ENCODE data around the gene ATAD5. TPM values are rescaled to one million over a fixed set of nuclear protein-coding genes. Genes with fewer than 3 reads are reported as not detected.
"Not testable (repeated sequence)": the region's sequence is repeated elsewhere in the genome, so short reads cannot be mapped to it uniquely, and the experiment has no call there.

Gene ATAD5
- total RNA-seq, 2 experiments from 2014 or later: 32.1 to 33.4 TPM

GRCh38 chr17:30814860-30815259, 16.9 kb upstream of the ATAD5 start:
- H3K27ac Mint-ChIP-seq, H3K4me3 Mint-ChIP-seq, DNase-seq, H3K9me3 Mint-ChIP-seq, H3K27me3 Mint-ChIP-seq: not testable (repeated sequence)
- H3K36me3 Mint-ChIP-seq: peaks cover 37% of the 10 kb centered on the region
- H3K4me1 Mint-ChIP-seq: peaks cover 45% of the 10 kb centered on the region

GRCh38 chr17:30816165-30816564, 15.6 kb upstream of the ATAD5 start:
- Mint-ChIP-seq H3K4me1 (peaks cover 51% of the 10 kb centered on the region), H3K9me3 (peaks cover 2% of the 10 kb centered on the region), H3K36me3 (peaks cover 42% of the 10 kb centered on the region), H3K27me3 (no peaks in the 10 kb centered on the region), H3K4me3 (no peak overlapping the region), H3K27ac (no peak overlapping the region)
- DNase-seq: no peak

- Mint-ChIP-seq H3K27me3 (no peaks in the 10 kb centered on the region), H3K27ac (peak overlapping the region; percentile 94), H3K9me3 (peaks cover 2% of the 10 kb centered on the region), H3K36me3 (peaks cover 51% of the 10 kb centered on the region), H3K4me1 (peaks cover 51% of the 10 kb centered on the region), H3K4me3 (peak overlapping the region; percentile 100)
- no peak for DNase-seq
Observed at GRCh38 chr17:30819971-30820705, 11.6 kb upstream of the ATAD5 start.

GRCh38 chr17:30821871-30822723, 9.7 kb upstream of the ATAD5 start:
- no peak for DNase-seq
- peaks cover 2% of the 10 kb centered on the region for H3K9me3 Mint-ChIP-seq
- H3K27me3 Mint-ChIP-seq: no peaks in the 10 kb centered on the region
- peak overlapping the region; percentile 94 for H3K27ac Mint-ChIP-seq
- peaks cover 47% of the 10 kb centered on the region for H3K4me1 Mint-ChIP-seq
- H3K4me3 Mint-ChIP-seq: peak overlapping the region; percentile 100
- peaks cover 38% of the 10 kb centered on the region for H3K36me3 Mint-ChIP-seq

GRCh38 chr17:30822919-30823318, 8.8 kb upstream of the ATAD5 start:
- DNase-seq: peak; percentile 17
- not testable (repeated sequence) for H3K27me3 Mint-ChIP-seq, H3K9me3 Mint-ChIP-seq

GRCh38 chr17:30823421-30823820, 8.3 kb upstream of the ATAD5 start:
- H3K27ac Mint-ChIP-seq: peak overlapping the region; percentile 97
- H3K27me3 Mint-ChIP-seq: no peaks in the 10 kb centered on the region
- peaks cover 29% of the 10 kb centered on the region for H3K36me3 Mint-ChIP-seq
- H3K4me1 Mint-ChIP-seq: peaks cover 46% of the 10 kb centered on the region
- peaks cover 2% of the 10 kb centered on the region for H3K9me3 Mint-ChIP-seq
- no peak for DNase-seq
- peak overlapping the region; percentile 100 for H3K4me3 Mint-ChIP-seq

More at GRCh38 chr17:30822919-30823318, 8.8 kb upstream of the ATAD5 start:
- peak overlapping the region; percentile 94 for H3K27ac Mint-ChIP-seq
- H3K4me1 Mint-ChIP-seq: peaks cover 46% of the 10 kb centered on the region
- H3K4me3 Mint-ChIP-seq: peak overlapping the region; percentile 100
- peaks cover 33% of the 10 kb centered on the region for H3K36me3 Mint-ChIP-seq

GRCh38 chr17:30824002-30824355, 7.8 kb upstream of the ATAD5 start:
- Mint-ChIP-seq H3K27ac (peak overlapping the region; percentile 97), H3K27me3 (no peaks in the 10 kb centered on the region), H3K4me3 (peak overlapping the region; percentile 100), H3K9me3 (no peaks in the 10 kb centered on the region), H3K36me3 (peaks cover 24% of the 10 kb centered on the region), H3K4me1 (peaks cover 41% of the 10 kb centered on the region)
- peak; percentile 50 for DNase-seq

- H3K4me3 Mint-ChIP-seq: peak within 1 kb of the TSS; percentile 100
- H3K27ac Mint-ChIP-seq: peak within 1 kb of the TSS; percentile 97
- DNase-seq: peak; percentile 97
- H3K9me3 Mint-ChIP-seq: no peaks in the 10 kb centered on the region
- peaks cover 19% of the 10 kb centered on the region for H3K36me3 Mint-ChIP-seq
- H3K27me3 Mint-ChIP-seq: no peaks in the 10 kb centered on the region
- H3K4me1 Mint-ChIP-seq: peaks cover 36% of the 10 kb centered on the region
Observed at GRCh38 chr17:30824356-30825145, 7.2 kb upstream of the ATAD5 start, which contains the start of gene CRLF3. CRLF3 (minus strand) TSS chr17:30824692; CDS start chr17:30824651, 41 bp downstream.

- Mint-ChIP-seq H3K27me3 (no peaks in the 10 kb centered on the region), H3K9me3 (no peaks in the 10 kb centered on the region), H3K4me3 (no peak overlapping the region), H3K36me3 (peaks cover 9% of the 10 kb centered on the region), H3K27ac (no peak overlapping the region), H3K4me1 (peaks cover 18% of the 10 kb centered on the region)
- DNase-seq: no peak
Observed at GRCh38 chr17:30827082-30827481, 4.7 kb upstream of the ATAD5 start.

- no peak for DNase-seq
- no peak overlapping the region for H3K4me3 Mint-ChIP-seq
- no peaks in the 10 kb centered on the region for H3K9me3 Mint-ChIP-seq
- peaks cover 21% of the 10 kb centered on the region for H3K4me1 Mint-ChIP-seq
- H3K27ac Mint-ChIP-seq: no peak overlapping the region
- H3K27me3 Mint-ChIP-seq: no peaks in the 10 kb centered on the region
- peaks cover 4% of the 10 kb centered on the region for H3K36me3 Mint-ChIP-seq
Observed at GRCh38 chr17:30829022-30829421, 2.7 kb upstream of the ATAD5 start.

GRCh38 chr17:30831257-30831656, 509 bp upstream of the ATAD5 start:
- Mint-ChIP-seq H3K36me3 (peaks cover 20% of the 10 kb centered on the region), H3K27me3 (no peaks in the 10 kb centered on the region), H3K4me1 (peaks cover 19% of the 10 kb centered on the region), H3K27ac (peak overlapping the region; percentile 96), H3K9me3 (no peaks in the 10 kb centered on the region), H3K4me3 (peak overlapping the region; percentile 95)
- DNase-seq: no peak

- Mint-ChIP-seq H3K4me3 (peak overlapping the region; percentile 95), H3K27ac (peak overlapping the region; percentile 96), H3K4me1 (peaks cover 19% of the 10 kb centered on the region), H3K27me3 (no peaks in the 10 kb centered on the region), H3K9me3 (no peaks in the 10 kb centered on the region), H3K36me3 (peaks cover 24% of the 10 kb centered on the region)
- DNase-seq: no peak
Observed at GRCh38 chr17:30832438-30833124, 815 bp downstream of the ATAD5 start.

GRCh38 chr17:30838202-30838807, 6.5 kb downstream of the ATAD5 start:
- Mint-ChIP-seq H3K4me3 (no peak overlapping the region), H3K4me1 (peaks cover 7% of the 10 kb centered on the region), H3K27ac (no peak overlapping the region), H3K27me3 (no peaks in the 10 kb centered on the region), H3K9me3 (no peaks in the 10 kb centered on the region), H3K36me3 (peaks cover 39% of the 10 kb centered on the region)
- no peak for DNase-seq

GRCh38 chr17:30840771-30841170, 9.0 kb downstream of the ATAD5 start:
- Mint-ChIP-seq H3K27me3 (no peaks in the 10 kb centered on the region), H3K4me1 (no peaks in the 10 kb centered on the region)

More at GRCh38 chr17:30840771-30841170, 9.0 kb downstream of the ATAD5 start:
- H3K27ac Mint-ChIP-seq: no peak overlapping the region
- no peaks in the 10 kb centered on the region for H3K9me3 Mint-ChIP-seq
- DNase-seq: no peak
- no peak overlapping the region for H3K4me3 Mint-ChIP-seq
- peaks cover 25% of the 10 kb centered on the region for H3K36me3 Mint-ChIP-seq
